Ovary (tissue), 9 donors: Measurements from ENCODE around the gene PSME1. TPM values are rescaled to one million over a fixed set of nuclear protein-coding genes. Genes with fewer than 3 reads are reported as not detected.

ENCODE experiments used
- DNase-seq, 5 donors: peaks; one replicate each; pipeline ENCODE4 v3.0.0-alpha.2; 2019 to 2020
- H3K27ac ChIP-seq, 2 donors: fragments of 200-600 bp; one replicate each; pipeline versions ENCODE4 v1.5.1 to v1.8.0; 2019 to 2022
- H3K27me3 ChIP-seq: fragments of 200-600 bp; one replicate; pipeline ENCODE4 v1.8.0; 2022
- H3K36me3 ChIP-seq: fragments of 200-600 bp; sonication (generic); one replicate; pipeline ENCODE4 v1.5.1; 2019
- H3K4me1 ChIP-seq: one replicate; pipeline ENCODE4 v1.8.1; 2013; ENCODE audit warnings: mild to moderate bottlenecking, moderate library complexity; ENCODE audit not compliant: insufficient read depth
- H3K4me3 ChIP-seq: fragments of 200-600 bp; sonication (generic); one replicate; pipeline ENCODE4 v1.5.1; 2017
- H3K9me3 ChIP-seq, 2 donors: fragments of 200-600 bp in 1 of 2; sonication (generic) in 1 of 2; one replicate each; pipeline versions ENCODE4 v1.5.1 to v1.8.1; 2013 to 2019; ENCODE audit warnings: mild to moderate bottlenecking in 1 of 2, moderate library complexity in 1 of 2
- CTCF ChIP-seq, 3 donors: fragments of 450-650 bp in 2 of 3; fragments of 200-600 bp in 1 of 3; IDR thresholded peaks; one replicate each; pipeline versions ENCODE4 v1.5.1 to v1.8.0; 2016 to 2022; ENCODE audit warnings: antibody characterized with exemption in 3 of 3, mild to moderate bottlenecking in 1 of 3
- EP300 ChIP-seq: sonication (generic); formaldehyde crosslinking; IDR thresholded peaks from one replicate; pipeline ENCODE4 v1.6.1; 2017; ENCODE audit warnings: antibody characterized with exemption
- POLR2A ChIP-seq: fragments of 450-650 bp; IDR thresholded peaks from one replicate; pipeline ENCODE4 v1.6.1; 2017; ENCODE audit warnings: antibody characterized with exemption, mild to moderate bottlenecking, moderate library complexity
- WGBS, 3 donors: extraction: QIAGEN DNeasy Blood & Tissue Kit in 1 of 3; methylation state at CpG; one replicate each; pipeline versions ENCODE4 v1.1.5 to v1.1.7; 2013 to 2017; 5-methylcytosine and 5-hydroxymethylcytosine counted together
- intact Hi-C, 4 donors: fragments of 100-400 bp; cut with DNase I; formaldehyde crosslinking; loops; one replicate each; pipeline versions ENCODE4 v1.11.0 to v1.15.1; 2022 to 2023
- polyA plus RNA-seq, 2 donors: library from polyadenylated mRNA; stranded (reverse); fragments of 200-250 nt in 1 of 2; fragments of 350-450 nt in 1 of 2; fragmentation: Illumina TruSeq in 1 of 2; extraction: RNeasy Lipid Tissue Mini Kit (QIAGEN cat#74804) in 1 of 2; gene quantifications; one replicate each; pipeline ENCODE4 v1.2.3, GENCODE V29; 2013 to 2014
- total RNA-seq, 7 donors: library from RNA; depleted of rRNA in 2 of 7; stranded (reverse); fragments of >200 nt in 2 of 7; fragmentation: NEBNext Ultra II Directional in 3 of 7; extraction: Animal tissue kit (Norgen Biotek cat#: 25700) in 3 of 7; gene quantifications; one replicate each; pipeline versions ENCODE4 v1.1.0 to v1.2.4, GENCODE V29; 2016 to 2023
- donor health status: DM: no; HTN: no; CAD: no; lungs with moderate emphysema.
- donor health status: DM: no; HTN: no; CAD: no.
- donor health status: Bipolar disorder and iron deficiency.
- donor health status: DM: yes; HTN: yes; CAD: no.
- donor health status: DM: no; HTN: no; CAD: no.
- donor health status: DM: yes; HTN: yes; CAD: no.

Gene PSME1
- total and polyA plus RNA-seq, 9 donors = 93.6 to 261 (median 177) TPM

- H3K36me3 ChIP-seq = no peaks in the 10 kb centered on the region
Measured at GRCh38 chr14:24150567-24150966, 14.6 kb downstream of the PSME1 start.

GRCh38 chr14:24150993-24151392 is 15.0 kb downstream of the PSME1 start:
- Histone ChIP-seq H3K27me3 (no peaks in the 10 kb centered on the region), H3K4me1 (peaks cover 2% of the 10 kb centered on the region), H3K27ac (no peak overlapping the region), H3K9me3 (no peaks in the 10 kb centered on the region), H3K4me3 (no peak overlapping the region), H3K36me3 (no peaks in the 10 kb centered on the region)
- intact Hi-C loops = no loop called here
- WGBS, 3 donors = 70 to 76% (median 75%) methylated on average over 9 of the region's 9 CpGs
- DNase-seq = no peak
- TF ChIP-seq CTCF (IDR thresholded peaks at IDR 0.05) (no peak), POLR2A (no peak), EP300 (no peak)

More at GRCh38 chr14:24150567-24150966, 14.6 kb downstream of the PSME1 start:
- TF ChIP-seq CTCF (IDR thresholded peaks at IDR 0.05) = no peak
- TF ChIP-seq POLR2A = no peak
- no peak for TF ChIP-seq EP300
- Histone ChIP-seq H3K9me3 (no peaks in the 10 kb centered on the region), H3K27ac (no peak overlapping the region), H3K27me3 (no peaks in the 10 kb centered on the region), H3K4me3 (no peak overlapping the region), H3K4me1 (peaks cover 6% of the 10 kb centered on the region)
- WGBS, 3 donors = 87 to 93% (median 88%) methylated on average over 9 of the region's 9 CpGs
- intact Hi-C loops = no loop called here
- DNase-seq = no peak

- Histone ChIP-seq H3K27ac (no peak overlapping the region), H3K27me3 (no peaks in the 10 kb centered on the region), H3K4me1 (peaks cover 2% of the 10 kb centered on the region), H3K9me3 (no peaks in the 10 kb centered on the region), H3K4me3 (no peak overlapping the region), H3K36me3 (no peaks in the 10 kb centered on the region)
- TF ChIP-seq CTCF (IDR thresholded peaks at IDR 0.05) = no peak
- TF ChIP-seq EP300 = no peak
- TF ChIP-seq POLR2A = no peak
- WGBS, 3 donors = 90 to 92% (median 90%) methylated on average over 16 of the region's 16 CpGs
- intact Hi-C loops = no loop called here
- no peak for DNase-seq
Measured at GRCh38 chr14:24151404-24152080, 15.5 kb downstream of the PSME1 start.

- WGBS, 3 donors = 92 to 94% (median 93%) methylated on average over 10 of the region's 10 CpGs
- no peaks in the 10 kb centered on the region for H3K9me3 ChIP-seq
- no peaks in the 10 kb centered on the region for H3K36me3 ChIP-seq
Measured at GRCh38 chr14:24155100-24155499, 19.1 kb downstream of the PSME1 start.

More at GRCh38 chr14:24155100-24155499, 19.1 kb downstream of the PSME1 start:
- TF ChIP-seq CTCF (IDR thresholded peaks at IDR 0.05) (no peak), EP300 (no peak)
- Histone ChIP-seq H3K27me3 (no peaks in the 10 kb centered on the region), H3K4me1 (no peaks in the 10 kb centered on the region), H3K27ac (no peak overlapping the region), H3K4me3 (no peak overlapping the region)
- intact Hi-C loops = no loop called here
- DNase-seq = no peak
